Fibroblast of villous mesenchyme (primary cell): ENCODE data around the gene DNASE2. TPM values are rescaled to one million over a fixed set of nuclear protein-coding genes. Genes with fewer than 3 reads are reported as not detected.
A peak's percentile ranks its signal among the peaks of the same experiment; 100 is the strongest.

ENCODE experiments used
- DNase-seq: peaks from one replicate; pipeline ENCODE4 v3.0.0-alpha.2; 2010; ENCODE audit warnings: low read depth
- H3K4me3 ChIP-seq: 2 replicates; pipeline ENCODE4 v1.5.1; 2011; ENCODE audit warnings: low read depth, mild to moderate bottlenecking, low read length
- CTCF ChIP-seq: IDR thresholded peaks from 2 replicates; pipeline ENCODE4 v1.5.1; 2012; ENCODE audit warnings: low read depth, mild to moderate bottlenecking, low read length; ENCODE audit not compliant: insufficient read depth
- total RNA-seq: library from RNA; depleted of rRNA; stranded (reverse); fragments of >200 nt; gene quantifications from 2 replicates; pipeline ENCODE4 v1.2.3, GENCODE V29; 2012

The DNASE2 gene
- total RNA-seq, 1 donor = 14.7 TPM

GRCh38 chr19:12875086-12875485, 6.2 kb downstream of the DNASE2 start:
- DNase-seq = no peak
- no peak overlapping the region for H3K4me3 ChIP-seq
- TF ChIP-seq CTCF = no peak

DNA sequence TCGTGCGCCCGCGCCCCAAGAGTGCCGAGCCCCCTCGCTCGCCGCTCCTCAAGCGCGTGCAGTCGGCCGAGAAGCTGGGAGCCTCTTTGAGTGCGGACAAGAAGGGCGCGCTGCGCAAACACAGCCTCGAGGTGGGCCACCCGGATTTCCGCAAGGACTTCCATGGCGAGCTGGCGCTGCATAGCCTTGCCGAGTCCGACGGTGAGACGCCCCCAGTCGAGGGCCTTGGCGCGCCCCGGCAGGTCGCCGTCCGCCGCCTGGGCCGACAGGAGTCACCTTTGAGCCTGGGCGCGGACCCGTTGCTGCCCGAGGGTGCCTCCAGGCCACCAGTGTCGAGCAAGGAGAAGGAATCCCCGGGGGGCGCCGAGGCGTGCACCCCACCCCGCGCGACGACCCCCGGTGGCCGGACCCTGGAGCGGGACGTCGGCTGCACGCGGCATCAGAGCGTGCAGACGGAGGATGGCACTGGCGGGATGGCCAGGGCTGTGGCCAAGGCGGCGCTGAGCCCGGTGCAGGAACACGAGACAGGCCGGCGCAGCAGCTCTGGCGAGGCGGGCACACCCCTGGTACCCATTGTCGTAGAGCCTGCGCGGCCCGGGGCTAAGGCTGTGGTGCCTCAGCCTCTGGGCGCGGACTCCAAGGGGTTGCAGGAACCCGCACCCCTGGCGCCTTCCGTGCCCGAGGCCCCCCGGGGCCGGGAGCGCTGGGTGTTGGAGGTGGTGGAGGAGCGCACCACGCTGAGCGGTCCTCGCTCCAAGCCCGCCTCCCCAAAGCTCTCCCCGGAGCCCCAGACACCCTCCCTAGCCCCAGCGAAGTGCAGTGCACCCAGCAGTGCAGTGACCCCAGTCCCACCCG, 7.1 kb downstream of the DNASE2 start:
- TF ChIP-seq CTCF = no peak
- H3K4me3 ChIP-seq = no peak overlapping the region
- DNase-seq = no peak

GRCh38 chr19:12872941-12873890, 8.0 kb downstream of the DNASE2 start:
- peak; percentile 75 for DNase-seq
- H3K4me3 ChIP-seq = peak overlapping the region; percentile 43
- no peak for TF ChIP-seq CTCF

- DNase-seq = no peak
- TF ChIP-seq CTCF = no peak
- no peak overlapping the region for H3K4me3 ChIP-seq
Observed at GRCh38 chr19:12872255-12872654, 9.0 kb downstream of the DNASE2 start.

- DNase-seq = no peak
- TF ChIP-seq CTCF = no peak
- no peak overlapping the region for H3K4me3 ChIP-seq
Observed at GRCh38 chr19:12871681-12872080, 9.6 kb downstream of the DNASE2 start.

- no peak for TF ChIP-seq CTCF
- DNase-seq = no peak
- no peak overlapping the region for H3K4me3 ChIP-seq
Observed at GRCh38 chr19:12868540-12869112, 12.6 kb downstream of the DNASE2 start.
